Cortex of kidney (tissue), 1 donor: ENCODE results near the gene BMP4.
A peak's percentile ranks its signal among the peaks of the same experiment; 100 is the strongest.

Experiments used
- DNase-seq: peaks from one replicate; lab custom pipeline; 2025; lab: John Stamatoyannopoulos, UW

The BMP4 gene

DNA sequence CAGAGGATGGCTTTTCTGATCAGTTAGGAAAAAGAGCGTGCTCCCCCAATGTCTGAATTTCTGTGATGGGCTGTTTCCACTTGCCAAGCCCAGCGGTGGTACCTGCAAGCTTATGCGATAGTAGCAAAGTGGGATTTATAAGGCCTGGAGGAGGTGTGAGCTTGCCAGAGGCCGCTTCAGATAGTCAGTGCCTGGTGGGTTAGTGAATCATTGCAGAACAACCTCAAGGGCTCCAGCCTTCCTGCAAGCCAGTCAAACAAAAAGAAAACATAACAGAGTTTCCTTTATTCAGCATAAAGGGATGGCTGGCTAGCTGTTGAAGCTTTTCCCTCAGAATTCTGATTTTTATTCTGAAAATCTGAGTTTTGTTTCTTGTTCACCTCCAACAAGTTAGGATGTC lies 7.6 kb upstream of the BMP4 start:
- DNase-seq, result no peak

DNA sequence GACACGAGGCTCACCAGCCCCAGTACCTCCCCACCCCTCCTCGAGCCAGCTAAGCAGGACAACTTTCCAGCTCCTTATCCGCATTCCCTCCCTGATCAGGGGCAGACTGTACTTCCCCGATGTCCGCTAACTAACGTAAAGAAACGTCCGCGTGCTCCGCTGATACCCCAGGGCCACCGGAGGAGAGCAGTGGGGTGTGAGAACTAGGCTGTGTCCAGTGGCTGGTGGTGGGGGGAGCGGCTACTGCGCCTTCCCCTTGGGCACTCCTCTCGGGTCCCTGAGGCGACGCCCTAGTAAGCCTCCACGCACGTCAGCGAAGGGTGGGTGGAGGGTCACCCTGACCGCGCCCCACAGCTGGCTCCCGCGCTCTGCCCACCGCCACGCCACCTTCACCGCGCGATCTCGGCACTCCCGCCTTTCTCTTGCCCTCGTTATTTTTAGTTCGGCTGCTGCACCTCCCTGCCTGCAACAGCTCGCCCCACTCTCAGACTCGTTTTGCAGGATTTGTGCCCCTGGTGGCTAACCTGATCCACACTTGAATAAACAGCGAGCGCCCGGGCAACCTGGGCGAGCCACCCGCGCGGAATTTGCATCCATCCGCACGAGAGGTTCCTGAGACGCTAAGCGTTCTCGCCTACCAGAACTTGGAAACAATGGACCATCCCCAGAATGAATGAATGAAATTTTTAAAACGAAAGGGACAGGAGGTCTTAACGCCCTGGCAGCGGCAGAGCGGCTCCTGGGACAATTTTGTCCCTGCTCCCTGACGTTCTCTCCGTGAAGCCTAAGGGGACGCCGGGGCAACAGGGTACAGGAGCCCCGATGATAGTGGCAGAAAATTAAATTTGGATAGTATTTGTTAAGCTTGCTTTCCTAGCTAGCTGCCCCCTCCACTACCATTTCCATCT lies 6.9 kb upstream of the BMP4 start:
- DNase-seq, result no peak

DNA sequence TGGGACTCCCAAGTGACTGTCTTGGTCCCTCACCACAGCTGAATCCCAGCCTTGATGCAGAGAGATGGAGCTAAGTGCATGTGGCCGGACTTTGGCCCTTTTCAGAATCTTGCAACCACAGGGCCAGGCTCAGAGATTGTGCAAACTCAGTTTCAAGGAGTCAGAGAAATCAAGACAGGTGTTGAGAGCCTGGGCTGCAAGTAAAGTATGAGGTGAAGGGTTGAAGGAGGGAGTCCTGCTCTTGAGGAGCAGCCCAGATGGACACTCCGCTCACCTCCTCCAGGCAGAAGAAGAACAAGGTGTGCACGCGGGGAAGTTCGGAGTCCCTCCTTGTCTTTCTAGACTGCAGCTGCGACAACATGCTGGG lies 6.3 kb upstream of the BMP4 start:
- DNase-seq, result no peak

DNA sequence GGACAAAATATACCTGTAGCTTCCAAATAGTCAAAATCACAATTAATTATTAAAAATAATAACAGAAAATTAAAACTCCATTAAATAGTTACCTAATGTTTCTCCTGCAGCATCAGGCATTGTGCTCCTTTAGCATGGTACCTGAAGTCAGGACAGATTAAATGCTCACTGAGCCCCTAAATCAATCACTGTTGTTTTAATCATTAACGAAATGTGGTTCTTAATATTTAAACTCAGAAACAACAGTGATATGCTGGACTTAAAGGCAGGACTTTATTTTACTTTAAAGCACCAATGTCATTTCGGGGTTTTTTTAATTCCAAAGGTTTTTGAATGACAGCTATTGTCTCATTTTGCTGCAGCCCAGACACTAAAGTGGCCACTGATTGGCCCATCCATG lies 2.0 kb upstream of the BMP4 start:
- no peak for DNase-seq

DNA sequence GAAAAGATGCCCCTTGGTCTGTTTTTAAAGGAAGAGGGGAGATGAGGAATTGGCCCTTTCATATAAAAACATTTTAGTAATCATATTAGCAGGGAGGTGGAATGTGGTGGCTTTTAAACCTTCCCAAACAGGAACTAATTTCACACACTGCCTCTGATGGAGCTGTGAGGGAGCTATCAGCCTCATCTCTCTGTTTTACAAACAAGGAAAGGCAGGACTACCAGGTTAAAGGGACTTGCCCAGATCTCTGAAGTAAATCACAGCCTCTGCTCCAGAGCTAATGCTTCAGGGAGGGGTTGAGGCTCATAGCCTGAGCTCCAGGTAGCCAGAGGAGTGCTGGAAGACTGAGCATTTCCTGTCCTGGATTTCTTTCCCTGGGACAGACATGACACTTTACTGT lies 1.1 kb upstream of the BMP4 start:
- DNase-seq, result no peak

DNA sequence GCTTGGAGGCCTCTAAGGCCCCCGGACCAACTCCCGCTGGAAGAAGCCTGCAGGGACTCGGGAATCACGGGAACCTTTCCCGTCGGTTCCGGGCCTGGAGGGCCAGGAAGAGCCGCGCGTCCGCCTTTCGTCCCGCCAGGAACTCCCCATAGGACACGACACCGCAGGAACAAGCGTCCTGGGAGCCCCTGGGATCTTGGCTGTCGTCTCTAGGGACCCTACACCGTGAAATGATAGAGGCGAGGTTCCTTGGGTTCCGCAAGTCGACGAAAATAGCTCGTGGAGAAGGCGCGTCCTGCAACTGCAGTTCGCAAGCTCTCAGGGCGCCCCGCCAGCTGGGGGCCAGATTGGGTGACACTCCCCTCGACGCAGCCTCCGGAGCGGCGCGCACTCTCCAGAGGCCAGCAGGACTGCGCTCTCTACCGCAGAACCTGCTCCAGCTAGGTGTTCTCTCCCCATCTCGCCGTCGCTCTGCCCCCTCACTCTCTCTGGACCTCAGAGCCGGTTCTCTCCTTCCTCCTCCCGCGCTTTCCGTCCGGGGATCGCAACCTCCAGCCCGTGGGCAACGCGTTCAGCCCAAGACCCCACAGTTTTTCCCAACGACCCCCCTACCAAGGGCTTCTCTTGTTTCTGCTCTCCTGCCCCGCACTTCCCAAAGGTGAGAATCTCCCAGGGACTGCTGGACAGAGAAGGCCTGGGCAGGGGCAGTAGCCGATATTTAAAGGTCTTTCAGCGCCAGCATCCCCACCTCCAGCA lies 776 bp downstream of the BMP4 start:
- DNase-seq, result no peak

DNA sequence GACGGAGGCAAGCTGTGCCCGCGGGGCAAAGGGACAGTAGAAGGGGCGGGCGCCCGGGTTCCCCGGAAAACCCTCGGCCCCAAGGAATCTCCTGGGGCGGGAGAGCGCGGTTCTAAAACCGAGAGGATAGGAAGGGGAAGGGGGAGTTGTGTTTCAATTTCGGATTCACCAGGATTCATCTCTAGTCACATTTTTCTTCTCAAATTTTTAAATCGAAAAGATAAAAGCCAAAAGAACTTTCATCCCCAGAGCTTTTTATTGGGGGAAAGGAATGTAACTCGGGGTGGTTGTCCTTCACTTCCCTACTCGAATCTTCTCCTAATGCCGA lies 1.4 kb downstream of the BMP4 start:
- DNase-seq, result no peak

DNA sequence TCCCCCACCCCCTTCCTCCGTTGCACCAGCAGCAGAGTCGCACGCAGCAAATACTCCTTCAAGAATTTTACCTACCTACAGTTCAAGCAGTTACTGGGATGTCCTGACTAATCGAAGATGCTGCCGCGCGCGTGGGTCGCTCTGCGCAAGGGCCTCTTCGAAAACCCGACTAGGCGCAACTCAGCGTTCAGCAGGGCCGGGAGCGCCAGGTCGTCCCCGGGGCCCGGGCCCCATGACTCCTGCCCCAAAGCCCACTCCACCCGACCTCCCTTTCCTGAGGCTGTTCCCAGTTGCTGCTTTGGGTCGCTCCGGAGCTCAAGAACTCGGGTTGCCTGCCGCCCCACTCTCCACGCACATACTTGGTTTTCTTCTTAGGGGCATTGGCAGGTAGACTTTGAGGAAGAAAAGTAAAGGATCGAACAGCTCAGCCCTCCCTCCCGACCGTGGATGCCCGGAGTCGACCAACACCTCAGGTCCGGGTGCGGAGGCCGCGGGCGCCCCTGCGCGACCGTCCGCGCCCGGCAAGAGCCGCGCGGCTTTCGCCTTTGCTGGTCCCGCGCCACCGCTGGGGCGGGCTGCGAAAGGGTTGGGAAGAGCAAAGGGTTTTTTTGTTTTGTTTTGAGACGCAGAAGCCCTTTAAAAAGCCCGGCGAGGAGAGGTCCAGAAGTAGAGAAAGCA lies 1.9 kb downstream of the BMP4 start:
- no peak for DNase-seq

DNA sequence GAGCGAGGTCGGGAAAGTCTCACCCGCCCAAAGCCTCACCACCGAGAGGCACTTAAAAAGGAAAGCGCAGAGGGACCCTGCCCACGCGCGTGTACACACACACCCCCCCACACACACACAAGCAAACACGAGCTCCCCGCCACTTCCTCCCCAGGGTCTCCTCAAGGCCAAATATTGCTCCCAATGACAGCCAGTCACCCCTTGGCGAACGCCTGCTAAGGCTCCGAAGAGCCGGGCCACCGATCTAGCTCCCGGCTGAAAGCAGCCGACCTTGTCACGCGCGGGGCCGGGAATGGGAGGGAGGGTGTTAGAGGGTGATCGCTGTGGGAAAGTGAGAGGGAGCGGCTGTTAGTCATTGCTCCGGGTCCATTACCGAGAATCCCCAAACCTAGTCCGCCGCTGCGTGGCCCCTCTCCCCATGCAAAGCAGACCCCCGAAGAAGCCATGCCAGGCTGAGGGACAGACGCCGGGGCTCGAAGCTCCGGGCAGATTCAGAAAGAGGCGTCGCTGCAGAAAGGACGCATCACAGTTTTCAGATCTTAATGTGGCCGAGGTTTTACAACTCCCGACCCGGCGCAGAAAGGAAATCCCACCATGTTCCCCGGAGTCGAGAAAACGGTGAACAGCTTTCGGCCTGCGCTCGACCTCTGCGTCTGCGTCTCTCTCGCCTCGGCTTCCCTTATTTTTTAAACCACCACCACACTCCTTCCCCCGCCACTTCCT lies 2.6 kb downstream of the BMP4 start:
- no peak for DNase-seq

DNA sequence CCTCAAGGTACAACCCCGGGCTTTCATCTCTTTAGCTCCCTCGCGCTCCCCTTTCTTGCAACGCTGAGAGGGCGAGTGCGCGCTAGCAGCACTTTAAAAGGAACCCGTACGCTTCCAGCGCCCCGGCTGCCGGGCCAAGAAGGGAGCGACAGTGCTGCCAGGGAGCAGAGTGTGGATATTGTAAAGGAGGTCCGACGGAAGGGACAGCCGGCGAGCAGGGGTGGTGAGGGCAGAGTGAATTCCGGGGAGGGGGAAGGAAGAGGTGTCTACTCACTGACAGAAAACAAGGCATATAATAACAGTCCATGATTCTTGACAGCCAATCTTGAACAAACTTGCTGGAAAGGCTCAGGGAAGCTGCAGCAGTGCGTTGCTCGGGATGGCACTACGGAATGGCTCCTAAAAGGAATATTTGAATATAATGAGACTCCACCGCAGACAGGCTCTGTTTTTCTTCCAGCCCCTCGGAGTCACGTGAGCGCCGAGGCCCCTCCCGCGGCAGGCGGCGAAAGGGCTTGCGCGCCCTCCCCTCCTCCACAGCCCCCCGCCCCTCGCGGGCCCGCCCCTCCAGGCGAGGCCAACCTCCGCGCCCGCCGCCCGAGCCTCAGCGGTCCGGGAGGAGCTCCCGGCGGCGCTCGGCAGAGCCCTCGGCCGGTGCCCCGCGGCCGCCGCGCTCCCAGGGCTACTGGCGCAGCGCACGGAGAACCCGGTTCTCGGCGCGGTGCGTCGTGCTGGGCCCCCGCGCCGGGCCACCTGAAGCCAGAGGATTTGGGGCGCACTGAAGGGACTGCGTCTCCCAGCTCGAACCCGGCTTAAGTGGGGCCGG lies 3.4 kb downstream of the BMP4 start:
- peak; percentile 55 for DNase-seq

DNA sequence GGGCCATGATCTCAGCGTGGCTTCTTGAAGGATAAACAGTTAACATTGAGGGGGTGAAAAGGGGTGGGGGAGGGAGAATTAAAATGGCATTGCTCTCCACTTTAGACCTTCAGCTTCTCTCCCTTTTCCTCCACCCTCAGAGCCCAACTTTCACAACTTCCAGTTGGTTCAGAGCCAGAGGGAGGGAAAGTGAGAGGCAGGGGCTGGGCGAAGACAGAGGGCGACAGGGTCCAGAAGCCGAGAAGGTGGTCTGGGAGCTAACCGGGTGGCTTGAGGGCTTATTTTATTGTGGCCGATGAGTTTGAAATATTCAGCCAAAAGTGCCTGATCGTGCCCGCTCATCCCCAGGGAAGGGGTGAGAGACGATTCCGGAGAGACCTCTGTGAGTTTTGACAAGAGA lies 4.1 kb downstream of the BMP4 start:
- DNase-seq, result no peak

DNA sequence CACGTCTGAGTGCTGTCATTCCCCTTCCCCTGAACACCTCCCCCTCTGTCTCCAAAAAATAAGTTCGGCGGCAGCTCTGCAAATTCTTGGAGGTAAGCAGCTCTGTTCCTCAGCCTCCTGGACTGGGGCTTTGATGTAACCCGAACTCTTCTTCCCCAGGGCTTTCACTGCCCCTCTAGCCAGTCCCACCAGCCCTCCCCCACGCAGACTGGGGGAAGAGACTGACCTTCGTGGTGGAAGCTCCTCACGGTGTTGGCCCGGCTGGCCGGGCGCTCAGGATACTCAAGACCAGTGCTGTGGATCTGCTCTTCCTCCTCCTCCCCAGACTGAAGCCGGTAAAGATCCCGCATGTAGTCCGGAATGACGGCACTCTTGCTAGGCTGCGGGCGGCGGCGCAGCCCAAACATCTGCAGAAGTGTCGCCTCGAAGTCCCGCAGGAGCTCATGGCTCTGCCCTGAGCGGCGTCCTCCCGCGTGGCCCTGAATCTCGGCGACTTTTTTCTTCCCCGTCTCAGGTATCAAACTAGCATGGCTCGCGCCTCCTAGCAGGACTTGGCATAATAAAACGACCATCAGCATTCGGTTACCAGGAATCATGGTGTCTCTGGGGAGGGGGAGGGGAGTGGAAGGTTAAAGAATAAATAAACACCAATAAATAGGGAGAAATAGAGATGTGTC lies 4.9 kb downstream of the BMP4 start:
- no peak for DNase-seq

DNA sequence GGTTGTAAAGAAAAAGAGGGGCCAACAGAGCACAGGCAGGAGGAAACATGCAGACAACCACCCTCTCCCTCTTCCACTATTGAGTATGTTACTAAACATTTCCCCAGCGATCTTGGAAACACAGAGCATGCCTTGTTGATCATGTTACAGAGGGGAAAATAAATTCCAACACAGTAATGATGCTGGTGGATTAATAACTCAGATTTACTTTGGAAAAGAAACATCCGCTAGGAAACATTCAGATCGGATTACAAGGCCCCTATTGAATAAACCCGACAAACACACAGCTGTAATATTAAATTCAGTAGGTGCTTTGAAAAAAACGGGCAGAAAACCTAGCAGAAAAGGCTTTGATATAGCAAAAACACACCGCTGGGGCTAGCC lies 5.4 kb downstream of the BMP4 start:
- no peak for DNase-seq

DNA sequence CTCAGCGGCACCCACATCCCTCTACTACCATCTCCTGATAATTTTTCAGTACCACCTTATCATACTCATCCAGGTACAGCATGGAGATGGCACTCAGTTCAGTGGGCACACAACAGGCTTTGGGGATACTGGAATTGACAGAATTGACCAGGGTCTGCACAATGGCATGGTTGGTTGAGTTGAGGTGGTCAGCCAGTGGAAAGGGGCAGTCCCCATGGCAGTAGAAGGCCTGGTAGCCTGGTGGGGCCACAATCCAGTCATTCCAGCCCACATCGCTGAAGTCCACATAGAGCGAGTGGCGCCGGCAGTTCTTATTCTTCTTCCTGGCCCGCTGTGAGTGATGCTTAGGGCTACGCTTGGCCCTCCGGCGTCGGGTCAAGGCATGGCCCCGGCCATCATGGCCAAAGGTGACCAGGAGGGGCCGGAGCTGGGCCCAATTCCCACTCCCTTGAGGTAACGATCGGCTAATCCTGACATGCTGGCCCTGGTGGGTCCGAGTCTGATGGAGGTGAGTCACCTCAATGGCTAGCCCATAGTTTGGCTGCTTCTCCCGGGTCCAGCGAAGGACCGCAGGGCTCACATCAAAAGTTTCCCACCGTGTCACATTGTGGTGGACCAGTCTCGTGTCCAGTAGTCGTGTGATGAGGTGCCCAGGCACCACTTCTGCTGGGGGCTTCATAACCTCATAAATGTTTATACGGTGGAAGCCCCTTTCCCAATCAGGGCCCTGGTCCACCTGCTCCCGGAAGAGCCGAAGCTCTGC lies 6.4 kb downstream of the BMP4 start:
- no peak for DNase-seq

DNA sequence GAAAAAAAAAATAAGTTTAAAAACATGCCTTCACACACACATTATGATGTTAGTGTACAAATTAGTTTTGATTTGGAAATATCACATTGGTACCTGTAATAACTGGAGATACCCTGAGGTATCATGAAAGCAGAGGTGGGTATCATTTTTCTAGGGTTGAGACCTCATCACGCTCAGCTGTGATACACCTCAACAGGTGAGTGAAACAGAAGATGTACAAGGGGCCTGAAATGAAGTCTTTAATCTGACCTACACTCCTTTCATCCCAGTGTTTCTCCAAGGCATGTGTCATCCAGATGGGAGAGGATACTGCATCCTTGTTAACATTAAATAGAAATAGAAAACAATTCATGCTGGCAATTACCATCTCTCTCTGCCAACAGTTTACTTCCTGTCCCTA lies 7.4 kb downstream of the BMP4 start:
- no peak for DNase-seq

DNA sequence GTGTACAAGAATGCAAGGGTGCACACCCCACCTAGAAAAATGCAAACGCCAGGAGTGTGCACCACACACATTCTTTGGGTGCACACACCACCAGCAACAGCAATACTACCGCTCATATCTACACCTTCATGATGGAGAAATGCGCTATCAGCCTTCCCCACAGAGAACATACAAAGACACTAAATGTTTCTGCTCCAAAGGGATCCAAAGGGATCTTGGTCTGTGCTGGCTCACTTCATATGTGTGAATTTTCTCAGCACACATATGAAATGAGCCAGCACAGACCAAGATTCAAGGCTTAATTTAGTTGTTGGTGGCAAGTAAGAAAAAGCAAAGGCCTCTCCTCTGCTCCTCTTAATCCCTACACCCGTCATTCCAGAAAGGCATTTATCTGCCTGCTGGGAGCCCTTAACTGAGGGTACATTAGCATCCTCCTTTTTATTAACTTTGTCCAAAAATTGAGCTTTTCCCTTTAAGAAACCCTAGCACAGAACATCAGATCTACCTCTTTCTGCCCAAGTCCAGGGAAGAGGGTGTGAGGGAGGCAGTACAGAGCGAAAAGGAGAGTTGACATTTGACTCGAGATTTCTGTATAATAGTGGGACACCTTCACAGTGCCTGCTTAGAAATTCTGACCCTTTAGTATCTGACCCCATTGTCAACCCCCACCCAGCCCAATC lies 8.3 kb downstream of the BMP4 start:
- DNase-seq, result no peak

DNA sequence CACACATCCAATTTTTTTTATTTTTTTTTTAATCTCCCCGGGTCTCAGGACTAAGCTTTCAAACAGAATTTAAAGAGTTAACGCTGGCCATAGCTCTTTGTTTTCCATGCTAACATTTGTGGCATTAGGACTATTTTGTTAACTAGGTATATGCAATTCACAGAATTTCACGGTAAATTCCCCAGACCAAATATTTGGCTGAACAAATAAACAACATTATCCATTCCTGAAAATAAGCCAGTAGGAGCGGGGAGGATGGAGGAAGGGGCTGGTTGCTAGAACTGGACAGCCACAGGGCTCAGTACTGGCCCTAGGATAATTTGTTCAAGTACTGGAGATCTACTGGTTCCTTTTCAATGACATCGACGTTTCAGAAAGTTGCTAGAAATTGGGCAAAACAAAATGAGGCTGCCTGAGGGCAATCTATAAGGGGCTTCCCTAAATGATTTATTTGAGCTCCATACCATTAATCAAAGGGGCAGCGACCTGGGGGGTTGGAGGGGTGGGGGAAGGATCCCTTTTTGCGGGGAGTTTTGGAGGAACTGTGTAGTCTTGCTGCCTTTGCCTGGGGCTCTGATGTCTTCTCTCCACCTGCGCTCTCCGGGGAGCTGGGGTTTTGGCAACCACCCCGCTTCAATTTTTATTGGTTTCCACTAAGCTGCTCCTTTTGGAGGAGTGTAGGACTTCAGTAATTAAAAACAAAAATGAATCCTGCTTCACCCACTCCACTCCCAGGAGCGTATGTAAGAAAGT lies 9.0 kb downstream of the BMP4 start:
- DNase-seq, result no peak

DNA sequence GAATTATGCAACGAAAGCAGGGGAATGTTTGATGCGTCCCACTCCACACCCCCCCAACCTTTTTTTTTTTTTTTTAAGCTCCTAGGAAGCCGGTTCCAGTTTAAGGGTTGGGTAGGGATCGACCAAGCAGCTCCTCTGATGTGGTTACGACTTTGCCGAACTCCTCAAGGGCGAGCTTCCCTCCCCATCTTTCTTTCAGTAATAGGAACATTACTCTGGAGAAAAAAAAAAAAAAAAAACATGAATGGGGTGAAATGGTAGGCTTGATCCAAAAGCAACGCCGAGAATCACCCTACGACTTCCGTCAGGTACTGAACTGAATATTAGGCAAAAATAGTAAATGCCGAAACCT lies 9.6 kb downstream of the BMP4 start:
- DNase-seq, result no peak
